Body of pancreas (tissue), 4 donors: ENCODE measurements around the gene CNTN2.

ENCODE experiments used
- POLR2A ChIP-seq, 3 donors: fragments of 450-650 bp; IDR thresholded peaks; one replicate each; pipeline ENCODE4 v1.6.1; 2016; ENCODE audit warnings: antibody characterized with exemption in 3 of 3, mild to moderate bottlenecking in 2 of 3
- TF ChIP-seq, protein P1 (sequence below), 7 experiments: fragments of 450-650 bp in 4 of 7; fragments of 200-600 bp in 3 of 7; sonication (generic) in 3 of 7; IDR thresholded peaks; one replicate each; pipeline ENCODE4 v1.5.1; 2016 to 2019; ENCODE audit warnings: antibody characterized with exemption in 7 of 7

- TF ChIP-seq, protein P1, sequence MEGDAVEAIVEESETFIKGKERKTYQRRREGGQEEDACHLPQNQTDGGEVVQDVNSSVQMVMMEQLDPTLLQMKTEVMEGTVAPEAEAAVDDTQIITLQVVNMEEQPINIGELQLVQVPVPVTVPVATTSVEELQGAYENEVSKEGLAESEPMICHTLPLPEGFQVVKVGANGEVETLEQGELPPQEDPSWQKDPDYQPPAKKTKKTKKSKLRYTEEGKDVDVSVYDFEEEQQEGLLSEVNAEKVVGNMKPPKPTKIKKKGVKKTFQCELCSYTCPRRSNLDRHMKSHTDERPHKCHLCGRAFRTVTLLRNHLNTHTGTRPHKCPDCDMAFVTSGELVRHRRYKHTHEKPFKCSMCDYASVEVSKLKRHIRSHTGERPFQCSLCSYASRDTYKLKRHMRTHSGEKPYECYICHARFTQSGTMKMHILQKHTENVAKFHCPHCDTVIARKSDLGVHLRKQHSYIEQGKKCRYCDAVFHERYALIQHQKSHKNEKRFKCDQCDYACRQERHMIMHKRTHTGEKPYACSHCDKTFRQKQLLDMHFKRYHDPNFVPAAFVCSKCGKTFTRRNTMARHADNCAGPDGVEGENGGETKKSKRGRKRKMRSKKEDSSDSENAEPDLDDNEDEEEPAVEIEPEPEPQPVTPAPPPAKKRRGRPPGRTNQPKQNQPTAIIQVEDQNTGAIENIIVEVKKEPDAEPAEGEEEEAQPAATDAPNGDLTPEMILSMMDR (IDR thresholded peaks at IDR 0.05) = no peak
- TF ChIP-seq POLR2A (IDR thresholded peaks at IDR 0.05) = no peak
Observed at GRCh38 chr1:205041001-205041715, 1.9 kb upstream of the CNTN2 start.
